Fibroblast of lung (primary cell): ENCODE results near the gene CHD3. TPM values are rescaled to one million over a fixed set of nuclear protein-coding genes. Genes with fewer than 3 reads are reported as not detected.

ENCODE experiments used
- DNase-seq, 2 donors: peaks; one replicate each; pipeline versions ENCODE4 v3.0.0 to v3.0.0-alpha.2; 2010; ENCODE audit warnings: low read depth in 2 of 2
- H2AFZ ChIP-seq: 2 replicates; pipeline ENCODE4 v1.5.1; 2012; ENCODE audit warnings: low read length, control low read depth, inconsistent platforms
- H3K27ac ChIP-seq: 2 replicates; pipeline ENCODE4 v1.5.1; 2011; ENCODE audit warnings: low read length, control low read depth; ENCODE audit not compliant: insufficient read depth
- H3K27me3 ChIP-seq: 2 replicates; pipeline ENCODE4 v1.5.1; 2011; ENCODE audit warnings: mild to moderate bottlenecking, low read length; ENCODE audit not compliant: control insufficient read depth, insufficient read depth
- H3K36me3 ChIP-seq: 2 replicates; pipeline ENCODE4 v1.5.1; 2011; ENCODE audit warnings: low read length; ENCODE audit not compliant: control insufficient read depth, insufficient read depth
- H3K4me1 ChIP-seq: 2 replicates; pipeline ENCODE4 v1.5.1; 2011; ENCODE audit warnings: low read length; ENCODE audit not compliant: control insufficient read depth, insufficient read depth; ENCODE audit errors: extremely low read depth
- H3K4me2 ChIP-seq: 2 replicates; pipeline ENCODE4 v1.5.1; 2011; ENCODE audit warnings: low read length, control low read depth; ENCODE audit not compliant: insufficient read depth; ENCODE audit errors: extremely low read depth
- H3K4me3 ChIP-seq, 4 experiments: fragments of 200-600 bp in 1 of 4; sonication (generic) in 1 of 4; replicated peaks in 1 of 4; 2 replicates each; pipeline ENCODE4 v1.5.1; 2011 to 2016; ENCODE audit warnings: low read length in 4 of 4, low read depth in 3 of 4, mild to moderate bottlenecking in 3 of 4, control low read depth in 2 of 4, inconsistent platforms in 1 of 4, mixed read lengths in 1 of 4; ENCODE audit not compliant: insufficient read depth in 1 of 4; ENCODE audit errors: control extremely low read depth in 1 of 4
- H3K79me2 ChIP-seq: 2 replicates; pipeline ENCODE4 v1.5.1; 2012; ENCODE audit warnings: mild to moderate bottlenecking, low read length, inconsistent platforms; ENCODE audit not compliant: control insufficient read depth, insufficient read depth
- H3K9ac ChIP-seq: 2 replicates; pipeline ENCODE4 v1.5.1; 2011; ENCODE audit warnings: mild to moderate bottlenecking, low read length, control low read depth; ENCODE audit not compliant: insufficient read depth
- H3K9me3 ChIP-seq: 2 replicates; pipeline ENCODE4 v1.5.1; 2012; ENCODE audit warnings: low read depth, low read length; ENCODE audit not compliant: control insufficient read depth, insufficient read depth
- H4K20me1 ChIP-seq: 2 replicates; pipeline ENCODE4 v1.5.1; 2011; ENCODE audit warnings: low read length; ENCODE audit not compliant: control insufficient read depth, insufficient read depth; ENCODE audit errors: extremely low read depth
- EZH2 ChIP-seq: IDR thresholded peaks from 2 replicates; pipeline ENCODE4 v1.5.1; 2012; ENCODE audit warnings: low read length, control low read depth, mild to moderate bottlenecking; ENCODE audit errors: missing control alignments
- polyA plus RNA-seq, 2 donors: library from polyadenylated mRNA; depleted of rRNA in 1 of 2; stranded (reverse) in 1 of 2; unstranded in 1 of 2; fragments of >200 nt; gene quantifications; 2 replicates each; pipeline ENCODE4 v1.2.1, GENCODE V29; 2011 to 2012; ENCODE audit warnings: missing spikeins in 1 of 2
- total RNA-seq: library from RNA; depleted of rRNA; stranded (reverse); fragments of >200 nt; gene quantifications from 2 replicates; pipeline ENCODE4 v1.2.1, GENCODE V29; 2014
- TF ChIP-seq, protein P1 (sequence below), 2 donors: IDR thresholded peaks in 1 of 2; conservative IDR thresholded peaks in 1 of 2; 1 replicate in 1 of 2; 2 replicates in 1 of 2; pipeline ENCODE4 v1.5.1; 2011 to 2012; ENCODE audit warnings: low read length in 2 of 2, control low read depth in 1 of 2, inconsistent platforms in 1 of 2, low read depth in 1 of 2, mild to moderate bottlenecking in 1 of 2

The CHD3 gene
- total and polyA plus RNA-seq, 2 donors (not counting 1 experiment from before 2014, with no cell fraction given) = 23.8 to 165 TPM

DNA sequence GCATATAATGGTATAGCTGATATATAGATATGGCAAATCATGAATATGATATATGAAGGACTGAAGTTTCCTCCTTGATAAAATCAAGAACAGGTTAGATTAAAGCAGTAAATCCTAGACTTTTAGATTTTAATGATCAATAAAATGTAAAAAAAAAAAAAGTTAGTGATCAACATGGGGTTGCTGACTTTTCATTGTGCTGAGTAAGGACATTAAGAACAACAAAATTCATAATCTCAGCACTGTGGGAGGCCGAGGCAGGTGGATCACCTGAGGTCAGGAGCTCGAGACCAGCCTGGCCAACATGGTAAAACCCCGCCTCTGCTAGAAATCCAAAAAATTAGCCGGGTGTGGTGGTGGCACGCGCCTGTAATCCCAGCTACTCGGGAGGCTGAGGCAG lies 10.4 kb upstream of the CHD3 start:
- no peaks in the 10 kb centered on the region for H3K9me3 ChIP-seq
- no peak overlapping the region for H3K27ac ChIP-seq
- no peak overlapping the region for H2AFZ ChIP-seq
- H3K4me1 ChIP-seq = no peaks in the 10 kb centered on the region
- peaks cover 2% of the 10 kb centered on the region for H3K36me3 ChIP-seq
- no peaks in the 10 kb centered on the region for H4K20me1 ChIP-seq
- H3K79me2 ChIP-seq = no peaks in the 10 kb centered on the region
- no peak overlapping the region for H3K4me2 ChIP-seq
- no peak for DNase-seq
- no peak overlapping the region for H3K9ac ChIP-seq
- no peak overlapping the region for H3K4me3 ChIP-seq
- TF ChIP-seq EZH2 = no peak
- TF ChIP-seq, protein P1, sequence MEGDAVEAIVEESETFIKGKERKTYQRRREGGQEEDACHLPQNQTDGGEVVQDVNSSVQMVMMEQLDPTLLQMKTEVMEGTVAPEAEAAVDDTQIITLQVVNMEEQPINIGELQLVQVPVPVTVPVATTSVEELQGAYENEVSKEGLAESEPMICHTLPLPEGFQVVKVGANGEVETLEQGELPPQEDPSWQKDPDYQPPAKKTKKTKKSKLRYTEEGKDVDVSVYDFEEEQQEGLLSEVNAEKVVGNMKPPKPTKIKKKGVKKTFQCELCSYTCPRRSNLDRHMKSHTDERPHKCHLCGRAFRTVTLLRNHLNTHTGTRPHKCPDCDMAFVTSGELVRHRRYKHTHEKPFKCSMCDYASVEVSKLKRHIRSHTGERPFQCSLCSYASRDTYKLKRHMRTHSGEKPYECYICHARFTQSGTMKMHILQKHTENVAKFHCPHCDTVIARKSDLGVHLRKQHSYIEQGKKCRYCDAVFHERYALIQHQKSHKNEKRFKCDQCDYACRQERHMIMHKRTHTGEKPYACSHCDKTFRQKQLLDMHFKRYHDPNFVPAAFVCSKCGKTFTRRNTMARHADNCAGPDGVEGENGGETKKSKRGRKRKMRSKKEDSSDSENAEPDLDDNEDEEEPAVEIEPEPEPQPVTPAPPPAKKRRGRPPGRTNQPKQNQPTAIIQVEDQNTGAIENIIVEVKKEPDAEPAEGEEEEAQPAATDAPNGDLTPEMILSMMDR (conservative IDR thresholded peaks at IDR 0.05 in 1 of 2, IDR thresholded peaks at IDR 0.05 in 1 of 2; ENCODE audit: low read depth in 1 of 2, low read length in 2 of 2) = no peak
- H3K27me3 ChIP-seq = no peaks in the 10 kb centered on the region

DNA sequence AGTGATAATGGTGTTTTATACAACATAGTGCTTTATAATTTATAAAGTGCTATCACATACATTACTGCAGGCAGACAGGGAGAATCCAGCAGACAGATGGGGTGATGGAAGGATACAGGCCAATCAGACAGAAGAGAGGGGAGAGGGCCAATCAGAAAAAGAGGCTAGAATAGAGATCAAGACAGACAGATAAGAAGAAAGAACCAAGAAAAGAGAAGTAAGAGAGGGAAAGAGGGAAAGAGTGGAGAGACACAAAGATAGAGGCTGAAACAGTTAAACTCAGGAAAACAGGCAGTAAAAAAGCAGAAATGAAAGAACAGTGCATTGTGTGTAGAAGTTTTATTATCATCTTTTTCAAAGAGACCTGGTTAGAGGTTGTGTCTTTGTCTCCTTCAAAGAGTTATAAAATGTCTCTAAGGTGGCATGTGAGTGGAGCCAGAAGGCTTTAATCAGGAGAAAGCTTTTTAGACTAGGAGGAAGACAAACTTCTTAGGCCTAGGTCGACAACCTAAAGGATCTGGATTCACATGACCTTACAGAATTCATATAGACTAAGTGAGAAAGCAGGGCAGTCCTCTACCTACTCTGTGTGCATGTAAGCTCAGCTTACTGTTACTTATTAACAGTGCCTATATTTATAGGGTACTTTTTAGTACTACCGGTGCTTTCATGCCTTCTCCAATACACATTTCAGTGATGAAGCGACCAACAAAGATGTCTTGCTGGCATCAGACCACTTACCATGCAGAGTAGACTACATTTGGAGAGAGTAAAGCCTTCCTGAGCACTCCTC lies 8.3 kb upstream of the CHD3 start:
- H3K27me3 ChIP-seq = no peaks in the 10 kb centered on the region
- no peaks in the 10 kb centered on the region for H4K20me1 ChIP-seq
- DNase-seq = no peak
- H3K4me2 ChIP-seq = no peak overlapping the region
- TF ChIP-seq, protein P1 (conservative IDR thresholded peaks at IDR 0.05 in 1 of 2, IDR thresholded peaks at IDR 0.05 in 1 of 2; ENCODE audit: low read depth in 1 of 2, low read length in 2 of 2) = no peak
- no peak for TF ChIP-seq EZH2
- H3K27ac ChIP-seq = no peak overlapping the region
- no peak overlapping the region for H3K9ac ChIP-seq
- H2AFZ ChIP-seq = no peak overlapping the region
- no peaks in the 10 kb centered on the region for H3K9me3 ChIP-seq
- no peak overlapping the region for H3K4me3 ChIP-seq
- no peaks in the 10 kb centered on the region for H3K4me1 ChIP-seq
- H3K36me3 ChIP-seq = peaks cover 2% of the 10 kb centered on the region
- no peaks in the 10 kb centered on the region for H3K79me2 ChIP-seq

DNA sequence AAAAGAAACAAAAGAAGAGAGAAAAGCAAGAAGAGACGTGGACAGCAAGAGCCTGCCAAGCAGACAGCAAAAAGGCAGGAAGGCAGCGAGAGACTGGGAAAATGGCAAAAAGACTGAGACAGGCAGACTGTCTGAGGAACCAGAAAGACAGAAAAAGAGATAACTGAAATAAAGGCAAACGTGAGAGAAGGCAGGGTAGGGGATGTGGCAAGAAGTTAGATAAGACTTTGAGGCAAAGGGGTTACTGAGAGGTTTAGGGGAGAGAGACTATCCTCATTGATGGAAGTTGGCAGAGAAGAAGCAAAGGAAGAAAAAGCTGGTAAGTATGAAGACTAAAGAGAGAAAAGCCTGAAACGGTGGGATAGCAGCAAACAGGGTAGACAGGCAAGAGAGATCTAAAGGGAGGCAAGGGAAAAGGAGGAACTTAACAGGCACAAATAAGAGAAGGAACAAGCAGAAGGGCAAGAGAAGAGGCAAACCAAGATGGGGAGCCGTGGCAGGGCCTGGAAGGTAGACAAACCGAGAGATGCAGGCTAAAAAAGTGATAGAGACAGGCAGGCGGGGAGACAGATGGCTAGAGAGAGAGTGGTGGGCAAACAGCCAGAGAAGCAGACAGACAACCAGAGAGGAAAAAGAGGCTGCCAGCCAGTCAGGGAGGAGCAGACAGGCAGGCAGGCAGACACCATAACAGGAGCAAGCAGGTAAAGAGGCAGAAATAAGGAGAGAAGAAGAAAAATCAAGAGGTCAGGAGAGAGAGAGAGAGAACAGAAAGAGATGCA lies 7.1 kb upstream of the CHD3 start:
- Histone ChIP-seq H3K4me2 (no peak overlapping the region), H3K36me3 (peaks cover 2% of the 10 kb centered on the region), H3K9me3 (no peaks in the 10 kb centered on the region), H3K79me2 (peaks cover 7% of the 10 kb centered on the region), H2AFZ (no peak overlapping the region), H3K27ac (no peak overlapping the region), H3K27me3 (no peaks in the 10 kb centered on the region), H3K4me1 (no peaks in the 10 kb centered on the region), H4K20me1 (no peaks in the 10 kb centered on the region), H3K9ac (no peak overlapping the region), H3K4me3 (no peak overlapping the region)
- peak in 1 of 2 donors; percentile 6 for DNase-seq
- TF ChIP-seq, protein P1 (conservative IDR thresholded peaks at IDR 0.05 in 1 of 2, IDR thresholded peaks at IDR 0.05 in 1 of 2; ENCODE audit: low read depth in 1 of 2, low read length in 2 of 2) = no peak
- no peak for TF ChIP-seq EZH2
